OCI-LY3 (cell line): Measurements from ENCODE around the gene MED6.

ENCODE experiments used
- H2AFZ ChIP-seq: fragments of 200-600, 300-600 bp; shearing (Covaris generic); 2 replicates; pipeline ENCODE4 v1.6.0; 2014; ENCODE audit warnings: antibody characterized with exemption, low read depth, low read length
- H3K27ac ChIP-seq: fragments of 200-600, 300-600 bp; sonication (generic); 2 replicates; pipeline ENCODE4 v1.5.1; 2014; ENCODE audit warnings: mild to moderate bottlenecking, low read length, moderate library complexity, mixed read lengths
- H3K27me3 ChIP-seq: fragments of 200-600, 300-600 bp; sonication (generic); 2 replicates; pipeline ENCODE4 v1.6.1; 2014; ENCODE audit warnings: low read depth, low read length, mixed read lengths
- H3K36me3 ChIP-seq: fragments of 200-600, 300-600 bp; sonication (generic); replicated peaks from 2 replicates; pipeline ENCODE3; 2014; ENCODE audit warnings: low read depth, low read length, mixed read lengths
- H3K4me1 ChIP-seq: fragments of 300-600, 200-600 bp; sonication (generic); 2 replicates; pipeline ENCODE4 v1.6.1; 2014; ENCODE audit warnings: low read length, mixed read lengths
- H3K4me2 ChIP-seq: fragments of 200-600, 300-600 bp; sonication (generic); 2 replicates; pipeline ENCODE4 v1.6.1; 2014; ENCODE audit warnings: low read length, mixed read lengths
- H3K4me3 ChIP-seq: fragments of 300-600, 200-600 bp; sonication (generic); 2 replicates; pipeline ENCODE4 v1.5.1; 2014; ENCODE audit warnings: antibody characterized with exemption, mild to moderate bottlenecking, low read length, moderate library complexity
- H3K79me2 ChIP-seq: fragments of 300-600, 200-600 bp; shearing (Covaris generic); 2 replicates; pipeline ENCODE4 v1.6.1; 2014; ENCODE audit warnings: mild to moderate bottlenecking, low read length, mixed read lengths
- H3K9ac ChIP-seq: fragments of 300-600, 200-600 bp; shearing (Covaris generic); 2 replicates; pipeline ENCODE4 v1.6.0; 2014; ENCODE audit warnings: mild to moderate bottlenecking, low read length, moderate library complexity
- H3K9me3 ChIP-seq: fragments of 200-600, 300-600 bp; shearing (Covaris generic); 2 replicates; pipeline ENCODE4 v1.6.1; 2014; ENCODE audit warnings: low read length, mixed read lengths; ENCODE audit not compliant: insufficient read depth
- H4K20me1 ChIP-seq: fragments of 200-600, 300-600 bp; sonication (generic); 2 replicates; pipeline ENCODE4 v1.6.1; 2016; ENCODE audit warnings: low read length, mixed read lengths; ENCODE audit not compliant: insufficient read depth
- CTCF ChIP-seq: fragments of 200-600, 300-600 bp; sonication (generic); IDR thresholded peaks from 2 replicates; pipeline ENCODE4 v1.5.1; 2014; ENCODE audit warnings: antibody characterized with exemption, low read length, low read depth
- EZH2phosphoT487 ChIP-seq: fragments of 200-600 bp; shearing (Covaris generic); IDR thresholded peaks from 2 replicates; pipeline ENCODE4 v1.6.1; 2018; ENCODE audit warnings: antibody characterized with exemption, mixed run types, low read depth

The MED6 gene

GRCh38 chr14:70645892-70646291, 45.4 kb upstream of the MED6 start:
- H3K27me3 ChIP-seq = peaks cover 42% of the 10 kb centered on the region
- H3K4me3 ChIP-seq = no peak overlapping the region
- H3K27ac ChIP-seq = no peak overlapping the region
- H4K20me1 ChIP-seq = no peaks in the 10 kb centered on the region
- H3K79me2 ChIP-seq = no peaks in the 10 kb centered on the region
- no peak for TF ChIP-seq EZH2phosphoT487
- no peak for TF ChIP-seq CTCF
- no peak overlapping the region for H3K9ac ChIP-seq
- no peaks in the 10 kb centered on the region for H3K9me3 ChIP-seq
- peaks cover 5% of the 10 kb centered on the region for H3K4me1 ChIP-seq
- no peak overlapping the region for H2AFZ ChIP-seq
- H3K4me2 ChIP-seq = no peak overlapping the region
- H3K36me3 ChIP-seq = no peaks in the 10 kb centered on the region

- H3K4me3 ChIP-seq = no peak overlapping the region
These were observed 43.5 kb upstream of the MED6 start for GRCh38 chr14:70643967-70644366.

GRCh38 chr14:70642303-70643235, 42.1 kb upstream of the MED6 start:
- H3K27me3 ChIP-seq = peaks cover 41% of the 10 kb centered on the region
- peak overlapping the region; percentile 58 for H3K9ac ChIP-seq
- H3K27ac ChIP-seq = no peak overlapping the region

More at GRCh38 chr14:70643967-70644366, 43.5 kb upstream of the MED6 start:
- no peak overlapping the region for H2AFZ ChIP-seq
- no peaks in the 10 kb centered on the region for H4K20me1 ChIP-seq
- H3K36me3 ChIP-seq = no peaks in the 10 kb centered on the region
- H3K4me2 ChIP-seq = no peak overlapping the region
- no peaks in the 10 kb centered on the region for H3K9me3 ChIP-seq
- peaks cover 10% of the 10 kb centered on the region for H3K4me1 ChIP-seq
- H3K27ac ChIP-seq = no peak overlapping the region
- TF ChIP-seq EZH2phosphoT487 = no peak
- no peak overlapping the region for H3K9ac ChIP-seq
- no peaks in the 10 kb centered on the region for H3K79me2 ChIP-seq
- H3K27me3 ChIP-seq = peaks cover 44% of the 10 kb centered on the region

GRCh38 chr14:70641548-70642302, 41.3 kb upstream of the MED6 start, which contains the start of gene TTC9:
Gene TTC9 (plus strand): TSS chr14:70641916. CDS start chr14:70642130, 214 bp downstream.
- H3K4me1 ChIP-seq = peaks cover 18% of the 10 kb centered on the region
- H3K36me3 ChIP-seq = no peaks in the 10 kb centered on the region
- H3K4me3 ChIP-seq = peak within 1 kb of the TSS; percentile 92
- H3K4me2 ChIP-seq = peak within 1 kb of the TSS; percentile 98
- H3K79me2 ChIP-seq = no peaks in the 10 kb centered on the region
- H3K27me3 ChIP-seq = peaks cover 41% of the 10 kb centered on the region
- H2AFZ ChIP-seq = peak within 1 kb of the TSS; percentile 92
- H4K20me1 ChIP-seq = no peaks in the 10 kb centered on the region
- TF ChIP-seq CTCF = no peak
- TF ChIP-seq EZH2phosphoT487 = no peak
- no peak within 1 kb of the TSS for H3K27ac ChIP-seq
- H3K9me3 ChIP-seq = no peaks in the 10 kb centered on the region
- H3K9ac ChIP-seq = peak within 1 kb of the TSS; percentile 58

More at GRCh38 chr14:70642303-70643235, 42.1 kb upstream of the MED6 start:
- H4K20me1 ChIP-seq = no peaks in the 10 kb centered on the region
- peaks cover 13% of the 10 kb centered on the region for H3K4me1 ChIP-seq
- H3K4me3 ChIP-seq = peak overlapping the region; percentile 92
- H3K36me3 ChIP-seq = no peaks in the 10 kb centered on the region
- H3K79me2 ChIP-seq = no peaks in the 10 kb centered on the region
- H3K4me2 ChIP-seq = peak overlapping the region; percentile 98
- H2AFZ ChIP-seq = peak overlapping the region; percentile 92
- no peaks in the 10 kb centered on the region for H3K9me3 ChIP-seq
- no peak for TF ChIP-seq CTCF
- TF ChIP-seq EZH2phosphoT487 = no peak
